K562 (cell line): ENCODE results near the gene TGFBR3L. TPM values are rescaled to one million over a fixed set of nuclear protein-coding genes. Genes with fewer than 3 reads are reported as not detected.

Experiments
- ATAC-seq: fragments of 200-7000 bp; cut with Tn5 transposase; 3 replicates; pipeline ENCODE4 v1.9.1; 2020; ENCODE audit warnings: moderate library complexity
- BruUV-seq: library from RNA; stranded (reverse); fragments of 400-500 nt; replicated peaks from 2 replicates; lab custom pipeline; 2021; lab: Mats Ljungman, UMichigan
- CTCF ChIA-PET: fragments of 300-600 bp; formaldehyde crosslinking; extraction: SDS; loops from one replicate; lab custom pipeline; 2021; ENCODE audit warnings: low intra/inter-chr PET ratio; lab: Yijun Ruan, JAX
- POLR2A ChIA-PET: fragments of 300-600, 350-650 bp; sonication (Branson Sonifier 250); formaldehyde crosslinking; extraction: SDS; loops from one replicate; lab custom pipeline; 2021; ENCODE audit warnings: antibody characterized with exemption, inconsistent platforms; lab: Yijun Ruan, JAX
- DNase-seq, 4 experiments: peaks; one replicate each; pipeline versions ENCODE4 v3.0.0 to v3.0.0-alpha.2; 2011 to 2018; ENCODE audit warnings: low spot score in 3 of 4, mixed read lengths in 3 of 4; ENCODE audit errors: extremely low read depth in 1 of 4
- FAIRE-seq: peaks from 2 replicates; lab custom pipeline; 2011; peaks lifted over from hg19 to GRCh38; lab: Jason Lieb, UNC
- H2AFZ ChIP-seq: 2 replicates; pipeline ENCODE4 v1.6.0; 2011; ENCODE audit warnings: low read depth, low read length, control low read depth, inconsistent platforms
- H3K27ac ChIP-seq: fragments of 200-600 bp; 3 replicates; pipeline ENCODE4 v1.8.0; 2011; ENCODE audit warnings: low read depth, mild to moderate bottlenecking, control low read depth, inconsistent platforms, low read length, moderate library complexity, mixed read lengths; ENCODE audit errors: extremely low read depth
- H3K27me3 ChIP-seq, 2 experiments: fragments of 300-600 bp in 1 of 2; 2 replicates in 1 of 2; 3 replicates in 1 of 2; pipeline versions ENCODE4 v1.6.0 to v1.8.0; 2011; ENCODE audit warnings: inconsistent platforms in 2 of 2, low read length in 2 of 2, mild to moderate bottlenecking in 1 of 2, mixed read lengths in 1 of 2, moderate library complexity in 1 of 2; ENCODE audit not compliant: control insufficient read depth in 2 of 2, insufficient read depth in 2 of 2
- H3K36me3 ChIP-seq: fragments of 300-600 bp; 3 replicates; pipeline ENCODE4 v1.8.0; 2011; ENCODE audit warnings: mild to moderate bottlenecking, low read length, inconsistent platforms; ENCODE audit not compliant: control insufficient read depth, insufficient read depth
- H3K4me1 ChIP-seq, 2 experiments: fragments of 200-600 bp in 1 of 2; replicated peaks in 1 of 2; 2 replicates in 1 of 2; 3 replicates in 1 of 2; pipeline versions ENCODE4 v1.5.1 to v1.8.0; 2011; ENCODE audit warnings: inconsistent platforms in 2 of 2, low read length in 2 of 2, mild to moderate bottlenecking in 1 of 2, mixed read lengths in 1 of 2, moderate library complexity in 1 of 2; ENCODE audit not compliant: control insufficient read depth in 2 of 2, insufficient read depth in 2 of 2
- H3K4me2 ChIP-seq: 2 replicates; pipeline ENCODE4 v1.6.1; 2011; ENCODE audit warnings: low read length, control low read depth, inconsistent platforms, mixed read lengths; ENCODE audit not compliant: insufficient read depth
- H3K4me3 ChIP-seq: fragments of 200-600 bp; sonication (generic), shearing (Covaris generic); 2 replicates; pipeline ENCODE4 v1.5.1; 2016; ENCODE audit warnings: control low read depth, inconsistent platforms
- H3K79me2 ChIP-seq: fragments of 200-600 bp; 3 replicates; pipeline ENCODE4 v1.8.0; 2011; ENCODE audit warnings: low read length, inconsistent platforms; ENCODE audit not compliant: control insufficient read depth, insufficient read depth
- H3K9ac ChIP-seq, 2 experiments: 2 replicates each; pipeline versions ENCODE4 v1.6.0 to v1.6.1; 2011; ENCODE audit warnings: low read depth in 2 of 2, low read length in 2 of 2, control low read depth in 1 of 2, inconsistent platforms in 1 of 2, mild to moderate bottlenecking in 1 of 2, mixed read lengths in 1 of 2; ENCODE audit not compliant: insufficient read depth in 1 of 2
- H3K9me1 ChIP-seq: one replicate; pipeline ENCODE4 v1.6.0; 2011; ENCODE audit warnings: inconsistent platforms, mild to moderate bottlenecking, low read length, moderate library complexity; ENCODE audit not compliant: control insufficient read depth, insufficient read depth
- H3K9me3 ChIP-seq: replicated peaks from 2 replicates; pipeline ENCODE4 v1.5.1; 2011; ENCODE audit warnings: low read depth, low read length, inconsistent platforms; ENCODE audit not compliant: control insufficient read depth, insufficient read depth
- H4K20me1 ChIP-seq: replicated peaks from 2 replicates; pipeline ENCODE4 v1.6.1; 2011; ENCODE audit warnings: low read length, inconsistent platforms, mixed read lengths; ENCODE audit not compliant: control insufficient read depth, insufficient read depth
- C11orf30 ChIP-seq: fragments of 450-650 bp; IDR thresholded peaks from 2 replicates; pipeline ENCODE4 v1.6.1; 2016; ENCODE audit warnings: low read depth, mild to moderate bottlenecking
- CBFA2T2 ChIP-seq: fragments of 450-650 bp; conservative IDR thresholded peaks from 2 replicates; pipeline ENCODE4 v1.6.1; 2017; ENCODE audit warnings: mild to moderate bottlenecking
- HNRNPUL1 ChIP-seq: fragments of 200-400 bp; formaldehyde crosslinking; IDR thresholded peaks from 2 replicates; pipeline ENCODE4 v1.6.1; 2017; ENCODE audit warnings: low read length
- REST ChIP-seq, 2 experiments: fragments of 450-650 bp; formaldehyde crosslinking in 1 of 2; IDR thresholded peaks; 2 replicates each; pipeline versions ENCODE4 v1.4.0 to v1.6.1; 2014 to 2020; ENCODE audit warnings: mild to moderate bottlenecking in 2 of 2, borderline replicate concordance in 1 of 2, low read depth in 1 of 2
- SIRT6 ChIP-seq: IDR thresholded peaks from one replicate; pipeline ENCODE4 v1.6.1; 2012; ENCODE audit warnings: low read depth, mild to moderate bottlenecking, control low read depth, inconsistent platforms, low read length, moderate library complexity
- ZNF280B ChIP-seq: fragments of 250-450 bp; sonication (Bioruptor Pico); IDR thresholded peaks from 2 replicates; pipeline ENCODE4 v1.5.1; 2021; ENCODE audit warnings: mild to moderate bottlenecking
- ZNF398 ChIP-seq: fragments of 250-450 bp; sonication (Bioruptor Pico); IDR thresholded peaks from 2 replicates; pipeline ENCODE4 v1.8.0; 2021; ENCODE audit warnings: moderate library complexity, mild to moderate bottlenecking, inconsistent platforms
- ZNF655 ChIP-seq: fragments of 250-450 bp; sonication (Bioruptor Pico); IDR thresholded peaks from 2 replicates; pipeline ENCODE4 v1.5.0; 2021
- ZNF766 ChIP-seq: fragments of 200-800 bp; sonication (Bioruptor generic); conservative IDR thresholded peaks from 2 replicates; pipeline ENCODE4 v1.6.1; 2016; ENCODE audit warnings: missing genetic modification characterization, missing compliant biosample characterization
- WGBS: fragments of 100-300 bp; shearing (Covaris generic); methylation state at CpG from one replicate; pipeline ENCODE4 v1.1.6; 2016; ENCODE audit warnings: low coverage, mixed read lengths; ENCODE audit not compliant: insufficient coverage; ENCODE audit errors: missing lambda C conversion rate; 5-methylcytosine and 5-hydroxymethylcytosine counted together
- in situ Hi-C: fragments of 300-500 bp; cut with MboI; formaldehyde crosslinking; loops from 4 replicates; pipeline ENCODE4 v1.15.0; 2018; ENCODE audit warnings: inconsistent platforms, mixed read lengths
- intact Hi-C: fragments of 100-400 bp; cut with micrococcal nuclease; formaldehyde crosslinking; loops from 2 replicates; pipeline ENCODE4 v1.14.2; 2022
- polyA plus RNA-seq, 8 experiments: library from polyadenylated mRNA; depleted of rRNA in 4 of 8; stranded (reverse) in 5 of 8; unstranded in 3 of 8; fragments of >200 nt; fragmentation: Nextera tagmentation in 2 of 8; fragmentation: Illumina TruSeq in 1 of 8; extraction: Ambion mirVana in 2 of 8; extraction: Trizol in 1 of 8; gene quantifications; 2 replicates each; pipeline versions ENCODE4 v1.2.1 to v1.2.3, GENCODE V29; 2011 to 2014; ENCODE audit warnings: inconsistent platforms in 1 of 8, missing spikeins in 1 of 8
- total RNA-seq, 7 experiments: library from RNA; depleted of rRNA in 6 of 7; stranded (reverse); fragments of >200 nt in 6 of 7; fragmentation: Illumina TruSeq in 2 of 7; extraction: Trizol in 2 of 7; gene quantifications; 2 replicates each; pipeline versions ENCODE4 v1.2.1 to v1.2.3, GENCODE V29; 2011 to 2021; ENCODE audit warnings: low replicate concordance in 1 of 7

Gene TGFBR3L
- total and polyA plus RNA-seq, 9 of the 15 experiments (the other 6 are each of a cell fraction or from before 2014, with no cell fraction given), result not detected

- in situ Hi-C loops, result no loop called here
- no peak for ATAC-seq
- no peak overlapping the region for H2AFZ ChIP-seq
- FAIRE-seq, result no peak
- H3K4me1 ChIP-seq, result peaks cover 13 to 43% of the 10 kb centered on the region in 2 experiments; a peak in 4 of 5 replicates
- H3K9ac ChIP-seq, result no peak overlapping the region; a peak in 1 of 4 replicates
- DNase-seq, result no peak
- no peak overlapping the region for H3K4me3 ChIP-seq
- H3K9me3 ChIP-seq, result no peaks in the 10 kb centered on the region
- H3K4me2 ChIP-seq, result no peak overlapping the region
- WGBS, result 86% methylated on average over 12 of the region's 21 CpGs
- intact Hi-C loops, result no loop called here
- peaks cover 7% of the 10 kb centered on the region for H3K9me1 ChIP-seq
- POLR2A ChIA-PET, result interaction anchor here (0.6 to 5.3 kb wide), 6 partner anchors 11 to 349 kb away, joined by 3 to 72 read pairs (median 4); partner anchors contain the start of genes LRRC8E and SNAPC2
- H3K79me2 ChIP-seq, result peaks cover 28% of the 10 kb centered on the region
- CTCF ChIA-PET, result no interaction called here
- no TSS peak for BruUV-seq
- peaks cover 26% of the 10 kb centered on the region; the same call in 2 of the 3 replicates for H3K36me3 ChIP-seq
- H3K27ac ChIP-seq, result no peak overlapping the region
- no peaks in the 10 kb centered on the region for H3K27me3 ChIP-seq
- H4K20me1 ChIP-seq, result no peaks in the 10 kb centered on the region
- TF ChIP-seq CBFA2T2 (no peak), HNRNPUL1 (no peak), C11orf30 (no peak), ZNF280B (CRISPR knock-in tag) (no peak), ZNF766 (no peak), ZNF655 (CRISPR knock-in tag) (no peak), REST (IDR thresholded peaks at IDR 0.05; ENCODE audit: borderline replicate concordance) (no peak), REST (CRISPR knock-in tag; IDR thresholded peaks at IDR 0.05; ENCODE audit: low read depth) (no peak), ZNF398 (CRISPR knock-in tag) (no peak), SIRT6 (no peak)
Observed at GRCh38 chr19:7900401-7900870, 14.2 kb upstream of the TGFBR3L start.
